GM12878 (cell line): ENCODE results near the gene BDNF. TPM values are rescaled to one million over a fixed set of nuclear protein-coding genes. Genes with fewer than 3 reads are reported as not detected.

Experiments
- ATAC-seq: fragments of 200-7000 bp; cut with Tn5 transposase; 3 replicates; pipeline ENCODE4 v1.9.1; 2020; ENCODE audit warnings: mild to moderate bottlenecking, moderate library complexity
- BruUV-seq: library from RNA; stranded (reverse); fragments of 400-500 nt; replicated peaks from 2 replicates; lab custom pipeline; 2021; lab: Mats Ljungman, UMichigan
- CTCF ChIA-PET: fragments of 300-600 bp; sonication (Branson Sonifier 250); formaldehyde crosslinking; extraction: SDS; loops from one replicate; lab custom pipeline; 2021; ENCODE audit warnings: inconsistent platforms; lab: Yijun Ruan, JAX
- POLR2A ChIA-PET: fragments of 350-600 bp; formaldehyde crosslinking; extraction: SDS; loops from one replicate; lab custom pipeline; 2021; ENCODE audit warnings: inconsistent platforms; lab: Charles Lee
- RAD21 ChIA-PET: fragments of 300-600 bp; sonication (Branson Sonifier 250); formaldehyde crosslinking; loops from one replicate; lab custom pipeline; 2023; ENCODE audit warnings: antibody characterized with exemption; ENCODE audit not compliant: unreplicated experiment; lab: Charles Lee
- SMC1A ChIA-PET: fragments of 300-600 bp; sonication (Branson Sonifier 250); formaldehyde crosslinking; loops from one replicate; lab custom pipeline; 2023; ENCODE audit not compliant: unreplicated experiment, uncharacterized antibody; lab: Charles Lee
- DNase-seq: peaks from one replicate; pipeline ENCODE4 v3.0.0-alpha.2; 2011; ENCODE audit warnings: low read depth, low spot score
- FAIRE-seq: peaks from 3 replicates; lab custom pipeline; 2011; peaks lifted over from hg19 to GRCh38; lab: Jason Lieb, UNC
- H2AFZ ChIP-seq: 2 replicates; pipeline ENCODE4 v1.6.0; 2011; ENCODE audit warnings: low read depth, low read length, control low read depth; ENCODE audit not compliant: control insufficient read depth
- H3K27ac ChIP-seq: 2 replicates; pipeline ENCODE4 v1.5.1; 2011; ENCODE audit warnings: control low read depth; ENCODE audit not compliant: control insufficient read depth, insufficient read depth
- H3K27me3 ChIP-seq, 2 experiments: replicated peaks in 1 of 2; 2 replicates each; pipeline versions ENCODE4 v1.6.0 to v1.6.1; 2011; ENCODE audit warnings: low read length in 1 of 2; ENCODE audit not compliant: control insufficient read depth in 2 of 2, insufficient read depth in 2 of 2
- H3K36me3 ChIP-seq, 2 experiments: 2 replicates each; pipeline ENCODE4 v1.5.1; 2011; ENCODE audit warnings: low read length in 1 of 2; ENCODE audit not compliant: control insufficient read depth in 2 of 2, insufficient read depth in 2 of 2
- H3K4me1 ChIP-seq: 2 replicates; pipeline ENCODE4 v1.6.1; 2011; ENCODE audit warnings: mild to moderate bottlenecking, low read length, moderate library complexity, mixed read lengths; ENCODE audit not compliant: control insufficient read depth, insufficient read depth
- H3K4me2 ChIP-seq: 2 replicates; pipeline ENCODE4 v1.6.0; 2011; ENCODE audit warnings: control low read depth; ENCODE audit not compliant: control insufficient read depth, insufficient read depth
- H3K4me3 ChIP-seq: fragments of 200-600 bp; sonication (generic); 2 replicates; pipeline ENCODE4 v1.5.1; 2016
- H3K79me2 ChIP-seq: 2 replicates; pipeline ENCODE4 v1.6.0; 2011; ENCODE audit warnings: low read length; ENCODE audit not compliant: control insufficient read depth, insufficient read depth
- H3K9ac ChIP-seq: 2 replicates; pipeline ENCODE4 v1.8.0; 2011; ENCODE audit warnings: low read length, control low read depth, mixed read lengths; ENCODE audit not compliant: control insufficient read depth, insufficient read depth
- H3K9me3 ChIP-seq: replicated peaks from 3 replicates; pipeline ENCODE4 v1.5.1; 2011; ENCODE audit warnings: mild to moderate bottlenecking, low read length; ENCODE audit not compliant: control insufficient read depth, insufficient read depth
- H4K20me1 ChIP-seq: 2 replicates; pipeline ENCODE4 v1.6.0; 2011; ENCODE audit not compliant: control insufficient read depth, insufficient read depth
- BCLAF1 ChIP-seq: fragments of 450-650 bp; IDR thresholded peaks from 2 replicates; pipeline ENCODE4 v1.6.1; 2017; ENCODE audit warnings: antibody characterized with exemption, mild to moderate bottlenecking, moderate library complexity
- CBX3 ChIP-seq: fragments of 200-600 bp; sonication (generic); IDR thresholded peaks from 2 replicates; pipeline ENCODE4 v1.6.1; 2016; ENCODE audit warnings: low read depth, borderline replicate concordance
- CEBPZ ChIP-seq: fragments of 150-350 bp; IDR thresholded peaks from 2 replicates; pipeline ENCODE4 v1.6.1; 2016; ENCODE audit warnings: low read depth, low read length
- JUNB ChIP-seq: IDR thresholded peaks from 2 replicates; pipeline ENCODE4 v1.6.1; 2016; ENCODE audit warnings: antibody characterized with exemption, mild to moderate bottlenecking
- NFYA ChIP-seq: IDR thresholded peaks from 2 replicates; pipeline ENCODE4 v1.6.1; 2011; ENCODE audit warnings: low read depth, mild to moderate bottlenecking, low read length, improper control_type of control experiment, borderline replicate concordance
- POLR2AphosphoS2 ChIP-seq: IDR thresholded peaks from 2 replicates; pipeline ENCODE4 v1.6.1; 2011; ENCODE audit warnings: low read depth, mild to moderate bottlenecking, low read length, improper control_type of control experiment, moderate library complexity
- REST ChIP-seq: IDR thresholded peaks from 2 replicates; pipeline ENCODE4 v1.6.1; 2012; ENCODE audit warnings: mild to moderate bottlenecking, low read depth, low read length
- RUNX3 ChIP-seq: IDR thresholded peaks from 2 replicates; pipeline ENCODE4 v1.6.1; 2012; ENCODE audit warnings: low read length, inconsistent platforms
- SUPT20H ChIP-seq: IDR thresholded peaks from 2 replicates; pipeline ENCODE4 v1.6.1; 2011; ENCODE audit warnings: low read depth, mild to moderate bottlenecking, low read length, moderate library complexity, borderline replicate concordance; ENCODE audit not compliant: control insufficient read depth
- YBX1 ChIP-seq: fragments of 450-650 bp; IDR thresholded peaks from 2 replicates; pipeline ENCODE4 v1.6.1; 2016; ENCODE audit warnings: antibody characterized with exemption
- ZSCAN29 ChIP-seq: fragments of 450-650 bp; IDR thresholded peaks from 2 replicates; pipeline ENCODE4 v1.6.1; 2017; ENCODE audit warnings: mild to moderate bottlenecking, moderate library complexity
- WGBS: methylation state at CpG from one replicate; pipeline ENCODE4 v1.1.6; 2016; ENCODE audit warnings: low lambda C conversion rate; ENCODE audit not compliant: insufficient replicate concordance, insufficient coverage; ENCODE audit errors: missing lambda C conversion rate; 5-methylcytosine and 5-hydroxymethylcytosine counted together
- in situ Hi-C: fragments of 300-500 bp; cut with MboI; formaldehyde crosslinking; loops from 9 replicates; pipeline ENCODE4 v1.14.3; 2018; ENCODE audit warnings: mixed read lengths
- intact Hi-C: fragments of 100-400 bp; cut with micrococcal nuclease; formaldehyde crosslinking; loops from one replicate; pipeline ENCODE4 v1.14.2; 2022; ENCODE audit not compliant: unreplicated experiment
- polyA plus RNA-seq, 11 experiments: library from polyadenylated mRNA; depleted of rRNA in 4 of 11; unstranded in 6 of 11; stranded (reverse) in 5 of 11; fragments of >200 nt; fragmentation: Nextera tagmentation in 4 of 11; fragmentation: Illumina TruSeq in 1 of 11; extraction: Ambion mirVana in 4 of 11; extraction: Trizol in 1 of 11; gene quantifications; 1 replicate in 1 of 11; 2 replicates in 10 of 11; pipeline versions ENCODE4 v1.2.1 to v1.2.3, GENCODE V29; 2011 to 2016; ENCODE audit warnings: inconsistent platforms in 2 of 11, missing spikeins in 2 of 11, low read depth in 1 of 11
- total RNA-seq, 4 experiments: library from RNA; depleted of rRNA in 3 of 4; stranded (reverse); fragments of >200 nt in 3 of 4; fragmentation: Illumina TruSeq in 1 of 4; extraction: Trizol in 1 of 4; gene quantifications; 2 replicates each; pipeline versions ENCODE4 v1.2.1 to v1.2.3, GENCODE V29; 2013 to 2021

BDNF gene
- total and polyA plus RNA-seq, 10 of the 15 experiments (the other 5 are each of a cell fraction or from before 2014, with no cell fraction given): 0.02 to 0.24 (median 0.06) TPM; not detected in 2

- POLR2A ChIA-PET: no interaction called here
- FAIRE-seq (no peak), ATAC-seq (no peak), DNase-seq (no peak)
- intact Hi-C loops: no loop called here
- no peak overlapping the region for H3K27ac ChIP-seq
- H3K36me3 ChIP-seq: no peaks in the 10 kb centered on the region
- RAD21 ChIA-PET: no interaction called here
- no peaks in the 10 kb centered on the region for H3K27me3 ChIP-seq
- WGBS: 33% methylated on average over 2 of the region's 2 CpGs
- no peak overlapping the region for H3K4me3 ChIP-seq
- no peak overlapping the region for H3K4me2 ChIP-seq
- no peaks in the 10 kb centered on the region for H3K4me1 ChIP-seq
- H3K9me3 ChIP-seq: no peaks in the 10 kb centered on the region
- H3K9ac ChIP-seq: no peak overlapping the region
- CTCF ChIA-PET: no interaction called here
- BruUV-seq: no TSS peak
- in situ Hi-C loops: no loop called here
- no peaks in the 10 kb centered on the region for H4K20me1 ChIP-seq
- no peak overlapping the region for H2AFZ ChIP-seq
- SMC1A ChIA-PET: no interaction called here
- no peaks in the 10 kb centered on the region for H3K79me2 ChIP-seq
- TF ChIP-seq CBX3: no peak
- TF ChIP-seq YBX1: no peak
- no peak for TF ChIP-seq JUNB
- TF ChIP-seq REST: no peak
- no peak for TF ChIP-seq RUNX3
- TF ChIP-seq BCLAF1: no peak
- no peak for TF ChIP-seq POLR2AphosphoS2
- no peak for TF ChIP-seq ZSCAN29
- no peak for TF ChIP-seq NFYA
- no peak for TF ChIP-seq CEBPZ
- no peak for TF ChIP-seq SUPT20H
Measured at GRCh38 chr11:27608951-27609350, 91.3 kb downstream of the BDNF start.
